HCT116 (cell line): Measurements from ENCODE around the gene SORBS1. TPM values are rescaled to one million over a fixed set of nuclear protein-coding genes. Genes with fewer than 3 reads are reported as not detected.

Experiments
- ATAC-seq: fragments of 200-7000 bp; cut with Tn5 transposase; 2 replicates; pipeline ENCODE4 v1.9.1; 2020; ENCODE audit warnings: mild to moderate bottlenecking, moderate library complexity
- BruUV-seq: library from RNA; stranded (reverse); fragments of 400-500 nt; replicated peaks from 2 replicates; lab custom pipeline; 2021; lab: Mats Ljungman, UMichigan
- CTCF ChIA-PET: fragments of 300-600 bp; sonication (Branson Sonifier 250); formaldehyde crosslinking; loops from one replicate; lab custom pipeline; 2021; ENCODE audit warnings: antibody characterized with exemption; lab: Charles Lee
- POLR2A ChIA-PET: fragments of 300-600, 350-600 bp; sonication (Branson Sonifier 250); formaldehyde crosslinking; loops from one replicate; lab custom pipeline; 2021; ENCODE audit warnings: antibody characterized with exemption; lab: Charles Lee
- RAD21 ChIA-PET, 2 experiments: fragments of 300-600 bp; sonication (Branson Sonifier 250); formaldehyde crosslinking; loops; one replicate each; lab custom pipeline; 2023; ENCODE audit warnings: low total read pairs in 2 of 2; ENCODE audit not compliant: uncharacterized antibody in 2 of 2, unreplicated experiment in 2 of 2, low non-redundant PET in 1 of 2; lab: Charles Lee
- DNase-seq: peaks from one replicate; pipeline ENCODE4 v3.0.0-alpha.2; 2010; ENCODE audit warnings: low read depth, low spot score
- H2AFZ ChIP-seq: fragments of 200-600 bp; shearing (Covaris generic), sonication (generic); 2 replicates; pipeline ENCODE4 v1.6.1; 2017; ENCODE audit warnings: low read depth, mixed run types, mixed read lengths, antibody characterized with exemption, low read length; ENCODE audit not compliant: poor library complexity, severe bottlenecking
- H3K27ac ChIP-seq: 2 replicates; pipeline ENCODE4 v1.5.1; 2012; ENCODE audit warnings: low read depth, low read length
- H3K27me3 ChIP-seq: fragments of 200-600 bp; sonication (generic); 2 replicates; pipeline ENCODE4 v1.6.1; 2016; ENCODE audit warnings: mixed run types, low read length, mixed read lengths; ENCODE audit not compliant: insufficient read depth
- H3K36me3 ChIP-seq, 2 experiments: fragments of 200-500 bp in 1 of 2; fragments of 200-600 bp in 1 of 2; sonication (Bioruptor generic) in 1 of 2; sonication (generic) in 1 of 2; 2 replicates each; pipeline versions ENCODE4 v1.5.1 to v1.6.1; 2014 to 2016; ENCODE audit warnings: low read length in 2 of 2, inconsistent platforms in 1 of 2, mixed read lengths in 1 of 2, mixed run types in 1 of 2; ENCODE audit not compliant: insufficient read depth in 2 of 2, control insufficient read depth in 1 of 2
- H3K4me1 ChIP-seq, 2 experiments: fragments of 200-600 bp in 1 of 2; sonication (generic) in 1 of 2; 2 replicates each; pipeline versions ENCODE4 v1.5.1 to v1.6.1; 2012 to 2017; ENCODE audit warnings: low read length in 2 of 2, inconsistent platforms in 1 of 2, mild to moderate bottlenecking in 1 of 2, mixed read lengths in 1 of 2, mixed run types in 1 of 2, moderate library complexity in 1 of 2; ENCODE audit not compliant: insufficient read depth in 2 of 2, control insufficient read depth in 1 of 2
- H3K4me2 ChIP-seq: fragments of 200-600 bp; sonication (generic); 2 replicates; pipeline ENCODE4 v1.6.1; 2017; ENCODE audit warnings: mixed run types, low read length, mixed read lengths
- H3K4me3 ChIP-seq, 2 experiments: fragments of 200-600 bp in 1 of 2; sonication (generic) in 1 of 2; replicated peaks in 1 of 2; 2 replicates each; pipeline ENCODE4 v1.5.1; 2011 to 2016; ENCODE audit warnings: low read length in 2 of 2, control low read depth in 1 of 2, low read depth in 1 of 2, mild to moderate bottlenecking in 1 of 2, mixed read lengths in 1 of 2, mixed run types in 1 of 2
- H3K79me2 ChIP-seq: fragments of 200-600 bp; sonication (generic); 2 replicates; pipeline ENCODE4 v1.6.1; 2017; ENCODE audit warnings: mild to moderate bottlenecking, mixed run types, low read length, moderate library complexity, mixed read lengths; ENCODE audit not compliant: insufficient read depth
- H3K9ac ChIP-seq: fragments of 200-600 bp; sonication (generic); 2 replicates; pipeline ENCODE4 v1.6.1; 2016; ENCODE audit warnings: low read length, mixed read lengths
- H3K9me2 ChIP-seq: fragments of 200-600 bp; sonication (generic), shearing (Covaris generic); 2 replicates; pipeline ENCODE4 v1.6.1; 2017; ENCODE audit warnings: mixed run types, mild to moderate bottlenecking, moderate library complexity; ENCODE audit not compliant: insufficient read depth
- H3K9me3 ChIP-seq, 2 experiments: fragments of 200-500 bp in 1 of 2; fragments of 200-600 bp in 1 of 2; sonication (Bioruptor generic) in 1 of 2; sonication (generic) in 1 of 2; 2 replicates each; pipeline ENCODE4 v1.6.1; 2014 to 2017; ENCODE audit warnings: low read length in 2 of 2, mixed read lengths in 2 of 2, inconsistent platforms in 1 of 2, low read depth in 1 of 2, mild to moderate bottlenecking in 1 of 2, mixed run types in 1 of 2, moderate library complexity in 1 of 2; ENCODE audit not compliant: control insufficient read depth in 1 of 2, insufficient read depth in 1 of 2
- H4K20me1 ChIP-seq: fragments of 200-600 bp; sonication (generic), shearing (Covaris generic); 2 replicates; pipeline ENCODE4 v1.6.1; 2017; ENCODE audit warnings: mixed run types, mild to moderate bottlenecking, moderate library complexity; ENCODE audit not compliant: insufficient read depth
- CEBPB ChIP-seq: IDR thresholded peaks from 2 replicates; pipeline ENCODE4 v1.6.1; 2012; ENCODE audit warnings: low read depth
- ELF1 ChIP-seq: IDR thresholded peaks from 2 replicates; pipeline ENCODE4 v1.6.1; 2012; ENCODE audit warnings: low read depth, borderline replicate concordance
- EZH2 ChIP-seq: fragments of 200-600 bp; sonication (generic); IDR thresholded peaks from 2 replicates; pipeline ENCODE4 v1.6.1; 2017; ENCODE audit warnings: antibody characterized with exemption, mixed run types
- EZH2phosphoT487 ChIP-seq: fragments of 200-600 bp; IDR thresholded peaks from 2 replicates; pipeline ENCODE4 v1.6.1; 2018; ENCODE audit warnings: antibody characterized with exemption, borderline replicate concordance
- FOSL1 ChIP-seq: IDR thresholded peaks from 2 replicates; pipeline ENCODE4 v1.6.1; 2012; ENCODE audit warnings: low read depth
- JUND ChIP-seq: IDR thresholded peaks from 2 replicates; pipeline ENCODE4 v1.6.1; 2012
- POLR2A ChIP-seq: IDR thresholded peaks from 2 replicates; pipeline ENCODE4 v1.7.0; 2011; ENCODE audit warnings: borderline replicate concordance; ENCODE audit not compliant: insufficient read depth, insufficient read length; ENCODE audit errors: extremely low read depth
- POLR2AphosphoS5 ChIP-seq: IDR thresholded peaks from 2 replicates; pipeline ENCODE4 v1.6.1; 2011; ENCODE audit warnings: mild to moderate bottlenecking, low read depth, low read length, moderate library complexity
- SIN3A ChIP-seq: IDR thresholded peaks from 2 replicates; pipeline ENCODE4 v1.6.1; 2012; ENCODE audit warnings: low read depth
- SP1 ChIP-seq: IDR thresholded peaks from 2 replicates; pipeline ENCODE4 v1.6.1; 2012; ENCODE audit warnings: low read depth
- SRF ChIP-seq: IDR thresholded peaks from 2 replicates; pipeline ENCODE4 v1.6.1; 2012; ENCODE audit warnings: low read depth
- YY1 ChIP-seq: IDR thresholded peaks from 2 replicates; pipeline ENCODE4 v1.6.1; 2011; ENCODE audit warnings: low read length, low read depth, moderate library complexity, mild to moderate bottlenecking; ENCODE audit not compliant: insufficient replicate concordance; ENCODE audit errors: extremely low read depth
- intact Hi-C: fragments of 100-400 bp; cut with micrococcal nuclease; formaldehyde crosslinking; loops from 2 replicates; pipeline ENCODE4 v1.10.0; 2022
- total RNA-seq: library from RNA; stranded (reverse); gene quantifications from one replicate; pipeline ENCODE4 v1.2.1, GENCODE V29; 2021; ENCODE audit not compliant: unreplicated experiment
- TF ChIP-seq, protein P1 (sequence below): IDR thresholded peaks from 2 replicates; pipeline ENCODE4 v1.6.1; 2012; ENCODE audit warnings: low read depth
- TF ChIP-seq, protein P2 (sequence below): IDR thresholded peaks from 2 replicates; pipeline ENCODE4 v1.6.1; 2012
- TF ChIP-seq, protein P3 (sequence below): IDR thresholded peaks from 2 replicates; pipeline ENCODE4 v1.6.1; 2012
- TF ChIP-seq, protein P4 (sequence below), 3 experiments: fragments of 200-600 bp in 1 of 3; sonication (generic) in 1 of 3; IDR thresholded peaks in 2 of 3; conservative IDR thresholded peaks in 1 of 3; 2 replicates each; pipeline ENCODE4 v1.5.1; 2012 to 2017; ENCODE audit warnings: low read depth in 2 of 3, low read length in 2 of 3, antibody characterized with exemption in 1 of 3, borderline replicate concordance in 1 of 3, control low read depth in 1 of 3, mild to moderate bottlenecking in 1 of 3, mixed read lengths in 1 of 3, mixed run types in 1 of 3, moderate library complexity in 1 of 3; ENCODE audit not compliant: insufficient read depth in 1 of 3

SORBS1 gene
- total RNA-seq, 1 experiment from 2014 or later: 3.4 TPM

DNA sequence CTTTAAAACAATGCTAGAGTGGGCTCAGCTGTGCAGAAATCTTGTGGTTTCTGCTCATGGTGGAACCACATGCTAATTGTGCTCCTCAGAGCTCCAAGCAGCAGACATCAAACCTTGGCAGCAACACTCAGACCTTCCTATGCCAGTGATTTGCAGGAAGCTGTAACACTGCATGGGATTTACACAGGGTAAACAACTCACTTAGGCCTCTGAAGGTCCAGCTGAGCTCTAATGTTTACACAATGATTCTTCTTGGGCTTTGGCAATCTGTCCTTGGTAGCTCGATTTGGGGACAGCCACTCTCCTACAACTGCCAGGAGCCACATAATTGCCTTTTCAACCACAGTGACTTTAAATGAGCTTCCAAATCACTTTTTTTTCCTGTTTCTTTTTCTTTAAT lies 172.6 kb downstream of the SORBS1 start:
- no peaks in the 10 kb centered on the region for H3K9me2 ChIP-seq
- no peaks in the 10 kb centered on the region for H4K20me1 ChIP-seq
- ChIA-PET POLR2A (interaction anchor here (1.0 kb wide), 1 partner anchor 10 kb away, joined by 4 read pairs; no protein-coding TSS in a partner anchor), RAD21 (no interaction called here), CTCF (interaction anchor here (1.7 kb wide), 1 partner anchor 305 kb away, joined by 4 read pairs; the partner anchor contains the start of gene TCTN3)
- DNase-seq (no peak), ATAC-seq (no peak)
- no peak overlapping the region for H3K4me3 ChIP-seq
- no TSS peak for BruUV-seq
- H3K27ac ChIP-seq: no peak overlapping the region
- no peak for TF ChIP-seq POLR2A
- no peak for TF ChIP-seq ELF1
- TF ChIP-seq EZH2phosphoT487: no peak
- H3K36me3 ChIP-seq: no peaks in the 10 kb centered on the region
- H3K4me2 ChIP-seq: no peak overlapping the region
- H2AFZ ChIP-seq: no peak overlapping the region
- H3K27me3 ChIP-seq: no peaks in the 10 kb centered on the region
- H3K9me3 ChIP-seq: no peaks in the 10 kb centered on the region
- H3K9ac ChIP-seq: no peak overlapping the region
- H3K4me1 ChIP-seq: peaks cover 0 to 3% of the 10 kb centered on the region in 2 experiments; a peak in 2 of 4 replicates
- H3K79me2 ChIP-seq: no peaks in the 10 kb centered on the region
- intact Hi-C loops: no loop called here

DNA sequence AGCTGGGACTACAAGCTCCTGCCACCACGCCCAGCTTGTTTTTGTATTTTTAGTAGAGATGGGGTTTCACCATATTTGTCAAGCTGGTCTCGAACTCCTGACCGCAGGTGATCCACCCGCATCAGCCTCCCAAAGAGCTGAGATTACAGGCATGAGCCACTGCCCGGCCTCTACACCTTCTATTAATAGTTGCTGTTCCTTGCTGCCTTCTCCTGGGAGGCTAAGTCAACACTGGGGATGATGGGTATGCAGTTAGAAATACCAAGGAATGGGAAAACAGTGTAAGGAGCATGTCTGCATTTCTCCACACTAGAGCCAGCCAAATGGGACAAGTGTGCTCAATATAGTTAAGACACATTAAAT lies 173.1 kb downstream of the SORBS1 start:
- ChIA-PET RAD21 (no interaction called here), POLR2A (no interaction called here), CTCF (interaction anchor here (0.5 to 1.7 kb wide), 2 partner anchors 306 to 1334 kb away, joined by 3 to 4 read pairs; partner anchors contain the start of gene TCTN3)
- no peaks in the 10 kb centered on the region for H3K9me3 ChIP-seq
- no peak overlapping the region for H3K9ac ChIP-seq
- no TSS peak for BruUV-seq
- H3K79me2 ChIP-seq: no peaks in the 10 kb centered on the region
- H3K27ac ChIP-seq: no peak overlapping the region
- H3K4me2 ChIP-seq: no peak overlapping the region
- ATAC-seq (no peak), DNase-seq (no peak)
- TF ChIP-seq JUND (no peak), SRF (no peak), SIN3A (no peak), SP1 (no peak), YY1 (no peak), EZH2 (no peak), POLR2AphosphoS5 (no peak), FOSL1 (no peak), EZH2phosphoT487 (no peak), CEBPB (no peak)
- TF ChIP-seq, protein P1, sequence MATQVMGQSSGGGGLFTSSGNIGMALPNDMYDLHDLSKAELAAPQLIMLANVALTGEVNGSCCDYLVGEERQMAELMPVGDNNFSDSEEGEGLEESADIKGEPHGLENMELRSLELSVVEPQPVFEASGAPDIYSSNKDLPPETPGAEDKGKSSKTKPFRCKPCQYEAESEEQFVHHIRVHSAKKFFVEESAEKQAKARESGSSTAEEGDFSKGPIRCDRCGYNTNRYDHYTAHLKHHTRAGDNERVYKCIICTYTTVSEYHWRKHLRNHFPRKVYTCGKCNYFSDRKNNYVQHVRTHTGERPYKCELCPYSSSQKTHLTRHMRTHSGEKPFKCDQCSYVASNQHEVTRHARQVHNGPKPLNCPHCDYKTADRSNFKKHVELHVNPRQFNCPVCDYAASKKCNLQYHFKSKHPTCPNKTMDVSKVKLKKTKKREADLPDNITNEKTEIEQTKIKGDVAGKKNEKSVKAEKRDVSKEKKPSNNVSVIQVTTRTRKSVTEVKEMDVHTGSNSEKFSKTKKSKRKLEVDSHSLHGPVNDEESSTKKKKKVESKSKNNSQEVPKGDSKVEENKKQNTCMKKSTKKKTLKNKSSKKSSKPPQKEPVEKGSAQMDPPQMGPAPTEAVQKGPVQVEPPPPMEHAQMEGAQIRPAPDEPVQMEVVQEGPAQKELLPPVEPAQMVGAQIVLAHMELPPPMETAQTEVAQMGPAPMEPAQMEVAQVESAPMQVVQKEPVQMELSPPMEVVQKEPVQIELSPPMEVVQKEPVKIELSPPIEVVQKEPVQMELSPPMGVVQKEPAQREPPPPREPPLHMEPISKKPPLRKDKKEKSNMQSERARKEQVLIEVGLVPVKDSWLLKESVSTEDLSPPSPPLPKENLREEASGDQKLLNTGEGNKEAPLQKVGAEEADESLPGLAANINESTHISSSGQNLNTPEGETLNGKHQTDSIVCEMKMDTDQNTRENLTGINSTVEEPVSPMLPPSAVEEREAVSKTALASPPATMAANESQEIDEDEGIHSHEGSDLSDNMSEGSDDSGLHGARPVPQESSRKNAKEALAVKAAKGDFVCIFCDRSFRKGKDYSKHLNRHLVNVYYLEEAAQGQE: no peak
- TF ChIP-seq, protein P2, sequence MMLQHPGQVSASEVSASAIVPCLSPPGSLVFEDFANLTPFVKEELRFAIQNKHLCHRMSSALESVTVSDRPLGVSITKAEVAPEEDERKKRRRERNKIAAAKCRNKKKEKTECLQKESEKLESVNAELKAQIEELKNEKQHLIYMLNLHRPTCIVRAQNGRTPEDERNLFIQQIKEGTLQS: no peak
- TF ChIP-seq, protein P3, sequence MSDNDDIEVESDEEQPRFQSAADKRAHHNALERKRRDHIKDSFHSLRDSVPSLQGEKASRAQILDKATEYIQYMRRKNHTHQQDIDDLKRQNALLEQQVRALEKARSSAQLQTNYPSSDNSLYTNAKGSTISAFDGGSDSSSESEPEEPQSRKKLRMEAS: no peak
- TF ChIP-seq, protein P4, sequence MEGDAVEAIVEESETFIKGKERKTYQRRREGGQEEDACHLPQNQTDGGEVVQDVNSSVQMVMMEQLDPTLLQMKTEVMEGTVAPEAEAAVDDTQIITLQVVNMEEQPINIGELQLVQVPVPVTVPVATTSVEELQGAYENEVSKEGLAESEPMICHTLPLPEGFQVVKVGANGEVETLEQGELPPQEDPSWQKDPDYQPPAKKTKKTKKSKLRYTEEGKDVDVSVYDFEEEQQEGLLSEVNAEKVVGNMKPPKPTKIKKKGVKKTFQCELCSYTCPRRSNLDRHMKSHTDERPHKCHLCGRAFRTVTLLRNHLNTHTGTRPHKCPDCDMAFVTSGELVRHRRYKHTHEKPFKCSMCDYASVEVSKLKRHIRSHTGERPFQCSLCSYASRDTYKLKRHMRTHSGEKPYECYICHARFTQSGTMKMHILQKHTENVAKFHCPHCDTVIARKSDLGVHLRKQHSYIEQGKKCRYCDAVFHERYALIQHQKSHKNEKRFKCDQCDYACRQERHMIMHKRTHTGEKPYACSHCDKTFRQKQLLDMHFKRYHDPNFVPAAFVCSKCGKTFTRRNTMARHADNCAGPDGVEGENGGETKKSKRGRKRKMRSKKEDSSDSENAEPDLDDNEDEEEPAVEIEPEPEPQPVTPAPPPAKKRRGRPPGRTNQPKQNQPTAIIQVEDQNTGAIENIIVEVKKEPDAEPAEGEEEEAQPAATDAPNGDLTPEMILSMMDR (IDR thresholded peaks at IDR 0.05 in 2 of 3, conservative IDR thresholded peaks at IDR 0.05 in 1 of 3; ENCODE audit: borderline replicate concordance in 1 of 3, insufficient read depth in 1 of 3, low read depth in 2 of 3, low read length in 2 of 3): no peak
- intact Hi-C loops: no loop called here
- H2AFZ ChIP-seq: no peak overlapping the region
- H3K4me1 ChIP-seq: no peaks in the 10 kb centered on the region
- H3K9me2 ChIP-seq: no peaks in the 10 kb centered on the region
- H3K36me3 ChIP-seq: no peaks in the 10 kb centered on the region
- no peak overlapping the region for H3K4me3 ChIP-seq
- no peaks in the 10 kb centered on the region for H3K27me3 ChIP-seq
- H4K20me1 ChIP-seq: no peaks in the 10 kb centered on the region
